RWPE2 (cell line): ENCODE results near the gene USB1.

ENCODE experiments used
- ATAC-seq: fragments of 200-7000 bp; cut with Tn5 transposase; 3 replicates; pipeline ENCODE4 v1.9.1; 2021; ENCODE audit warnings: low read depth
- DNase-seq: peaks from one replicate; pipeline ENCODE4 v3.0.0-alpha.2; 2020; ENCODE audit warnings: low spot score
- H3K27ac ChIP-seq: fragments of 450-650 bp; 2 replicates; pipeline ENCODE4 v1.5.1; 2017; ENCODE audit warnings: mild to moderate bottlenecking; ENCODE audit not compliant: poor library complexity, severe bottlenecking
- H3K27me3 ChIP-seq: fragments of 250-450 bp; sonication (Bioruptor Pico); 2 replicates; pipeline ENCODE4 v1.5.1; 2021; ENCODE audit warnings: mild to moderate bottlenecking, moderate library complexity; ENCODE audit not compliant: insufficient read depth, poor library complexity, severe bottlenecking
- H3K36me3 ChIP-seq: fragments of 250-450 bp; sonication (Bioruptor Pico); 2 replicates; pipeline ENCODE4 v1.5.1; 2020; ENCODE audit warnings: low read depth, mild to moderate bottlenecking, moderate library complexity
- H3K4me1 ChIP-seq: fragments of 250-450 bp; sonication (Bioruptor Pico); 2 replicates; pipeline ENCODE4 v1.5.1; 2021; ENCODE audit warnings: mild to moderate bottlenecking, moderate library complexity; ENCODE audit not compliant: insufficient read depth, poor library complexity, severe bottlenecking
- H3K4me3 ChIP-seq: fragments of 250-450 bp; sonication (Bioruptor Pico); 2 replicates; pipeline ENCODE4 v1.5.1; 2021; ENCODE audit warnings: mild to moderate bottlenecking, moderate library complexity; ENCODE audit not compliant: severe bottlenecking
- H3K9me3 ChIP-seq: fragments of 250-450 bp; sonication (Bioruptor Pico); 2 replicates; pipeline ENCODE4 v1.5.1; 2021; ENCODE audit warnings: mild to moderate bottlenecking, moderate library complexity; ENCODE audit not compliant: severe bottlenecking
- CTCF ChIP-seq: fragments of 450-650 bp; IDR thresholded peaks from one replicate; pipeline ENCODE4 v1.5.1; 2017; ENCODE audit warnings: mild to moderate bottlenecking, moderate library complexity; ENCODE audit not compliant: poor library complexity, severe bottlenecking

USB1 gene

DNA sequence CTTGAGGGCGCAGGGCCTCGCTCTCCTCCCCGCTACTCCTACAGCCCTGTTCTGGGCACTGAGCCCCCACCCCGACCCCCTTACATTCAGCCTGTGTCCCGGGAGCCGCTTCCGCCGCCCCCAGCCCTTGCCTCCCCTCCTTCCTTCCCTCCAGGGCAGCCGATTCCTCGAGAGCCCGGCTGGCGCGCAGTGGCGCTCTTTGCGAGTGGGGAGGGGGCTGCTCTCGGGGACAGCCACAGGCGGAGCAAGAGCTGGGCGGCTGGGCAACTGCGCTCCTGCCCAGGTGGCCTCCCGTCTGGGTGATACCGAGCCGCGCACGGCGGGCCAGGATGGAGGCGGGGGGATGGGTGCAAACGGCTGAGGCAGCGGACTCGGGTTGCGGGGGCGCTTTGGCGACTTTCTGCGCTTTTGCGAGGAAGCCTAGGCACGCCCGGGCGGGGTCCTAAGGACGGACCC lies 25.5 kb downstream of the USB1 start:
- TF ChIP-seq CTCF = peak; percentile 31
- Histone ChIP-seq H3K36me3 (no peaks in the 10 kb centered on the region), H3K27me3 (no peaks in the 10 kb centered on the region), H3K9me3 (no peaks in the 10 kb centered on the region), H3K4me1 (peaks cover 11% of the 10 kb centered on the region), H3K27ac (no peak overlapping the region), H3K4me3 (peak overlapping the region; percentile 79)
- DNase-seq (no peak), ATAC-seq (no peak)

DNA sequence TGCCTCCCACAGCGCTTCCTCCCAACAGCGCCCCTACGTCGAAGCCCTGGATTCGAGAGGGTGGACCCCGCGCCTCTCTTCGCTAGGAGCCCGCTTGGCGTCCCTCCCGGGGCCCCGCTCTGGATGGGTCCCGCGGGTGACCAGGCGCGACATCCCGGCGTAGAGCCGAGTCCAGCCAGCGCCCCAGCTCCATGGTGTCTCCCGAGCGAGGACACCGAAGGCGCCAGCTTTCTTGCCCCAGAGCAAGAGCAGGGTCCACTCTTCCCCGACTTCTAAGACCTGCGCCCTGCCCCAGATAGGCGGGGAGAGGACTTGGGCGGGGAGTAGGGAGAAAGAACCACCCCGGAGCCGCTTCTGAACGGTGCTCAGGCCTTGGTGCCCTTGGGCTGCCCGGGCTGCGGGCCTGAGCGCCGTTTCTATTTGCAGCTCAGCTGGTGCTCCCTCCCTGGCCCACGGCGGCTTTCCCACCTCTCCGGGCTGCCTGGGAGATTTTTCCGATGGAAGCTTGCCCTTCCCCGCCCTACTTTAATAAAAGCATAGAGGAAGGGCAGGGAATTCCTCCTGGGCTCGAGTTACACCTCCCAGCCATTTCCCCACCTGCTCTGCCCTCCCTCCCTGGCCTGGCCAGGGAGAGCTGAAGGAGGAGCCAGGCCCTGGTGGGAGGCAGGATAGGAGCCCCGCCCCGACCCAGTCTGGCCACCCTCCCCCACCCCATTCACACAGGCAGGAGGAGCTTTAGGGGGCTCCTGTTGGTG lies 26.1 kb downstream of the USB1 start:
- TF ChIP-seq CTCF = no peak

GRCh38 chr16:58027916-58028455 lies 26.8 kb downstream of the USB1 start:
- no peak overlapping the region for H3K27ac ChIP-seq
- no peaks in the 10 kb centered on the region for H3K27me3 ChIP-seq
- H3K36me3 ChIP-seq = no peaks in the 10 kb centered on the region
- peaks cover 3% of the 10 kb centered on the region for H3K4me1 ChIP-seq
- no peaks in the 10 kb centered on the region for H3K9me3 ChIP-seq
- ATAC-seq = no peak
- H3K4me3 ChIP-seq = no peak overlapping the region
- TF ChIP-seq CTCF = no peak
- DNase-seq = no peak

More for the DNA sequence above, 26.1 kb downstream of the USB1 start:
- H3K36me3 ChIP-seq = no peaks in the 10 kb centered on the region
- H3K4me3 ChIP-seq = peak overlapping the region; percentile 79
- no peaks in the 10 kb centered on the region for H3K9me3 ChIP-seq
- no peaks in the 10 kb centered on the region for H3K27me3 ChIP-seq
- DNase-seq (no peak), ATAC-seq (peak; percentile 66)
- H3K4me1 ChIP-seq = peaks cover 10% of the 10 kb centered on the region
- no peak overlapping the region for H3K27ac ChIP-seq

- no peak for ATAC-seq
- DNase-seq = no peak
- H3K27me3 ChIP-seq = no peaks in the 10 kb centered on the region
- H3K27ac ChIP-seq = no peak overlapping the region
- no peaks in the 10 kb centered on the region for H3K4me1 ChIP-seq
- H3K9me3 ChIP-seq = no peaks in the 10 kb centered on the region
- no peak overlapping the region for H3K4me3 ChIP-seq
- H3K36me3 ChIP-seq = no peaks in the 10 kb centered on the region
- no peak for TF ChIP-seq CTCF
These were observed 27.4 kb downstream of the USB1 start for GRCh38 chr16:58028541-58029070.

- no peaks in the 10 kb centered on the region for H3K4me1 ChIP-seq
These were observed 28.2 kb downstream of the USB1 start for GRCh38 chr16:58029410-58029809.

More at GRCh38 chr16:58029410-58029809, 28.2 kb downstream of the USB1 start:
- ATAC-seq (no peak), DNase-seq (no peak)
- no peaks in the 10 kb centered on the region for H3K9me3 ChIP-seq
- no peak overlapping the region for H3K27ac ChIP-seq
- no peak for TF ChIP-seq CTCF
- no peaks in the 10 kb centered on the region for H3K27me3 ChIP-seq
- H3K4me3 ChIP-seq = no peak overlapping the region
- no peaks in the 10 kb centered on the region for H3K36me3 ChIP-seq
